ENCODE measurements around the gene SELENOM.

The SELENOM gene

GRCh38 chr22:31136155-31136554 is 28.8 kb upstream of the SELENOM start:
- H3K4me3 ChIP-seq (ENCODE audit: control insufficient read depth, low read depth, low read length), result no peak overlapping the region
- TF ChIP-seq CTCF (conservative IDR thresholded peaks at IDR 0.05; ENCODE audit: control insufficient read depth, insufficient read depth, low read depth, low read length), result no peak
- no peak for DNase-seq (ENCODE audit: low read depth)

GRCh38 chr22:31135706-31136105 is 28.3 kb upstream of the SELENOM start:
- H3K4me3 ChIP-seq (ENCODE audit: control insufficient read depth, low read depth, low read length), result no peak overlapping the region
- no peak for DNase-seq (ENCODE audit: low read depth)
- no peak for TF ChIP-seq CTCF (conservative IDR thresholded peaks at IDR 0.05; ENCODE audit: control insufficient read depth, insufficient read depth, low read depth, low read length)

- H3K4me3 ChIP-seq (ENCODE audit: control insufficient read depth, low read depth, low read length), result no peak overlapping the region
- TF ChIP-seq CTCF (conservative IDR thresholded peaks at IDR 0.05; ENCODE audit: control insufficient read depth, insufficient read depth, low read depth, low read length), result no peak
- no peak for DNase-seq (ENCODE audit: low read depth)
Observed at GRCh38 chr22:31134688-31135087, 27.3 kb upstream of the SELENOM start.

GRCh38 chr22:31133911-31134310 is 26.5 kb upstream of the SELENOM start:
- H3K4me3 ChIP-seq (ENCODE audit: control insufficient read depth, low read depth, low read length), result no peak overlapping the region
- DNase-seq (ENCODE audit: low read depth), result no peak
- no peak for TF ChIP-seq CTCF (conservative IDR thresholded peaks at IDR 0.05; ENCODE audit: control insufficient read depth, insufficient read depth, low read depth, low read length)

- no peak overlapping the region for H3K4me3 ChIP-seq (ENCODE audit: control insufficient read depth, low read depth, low read length)
- DNase-seq (ENCODE audit: low read depth), result no peak
- no peak for TF ChIP-seq CTCF (conservative IDR thresholded peaks at IDR 0.05; ENCODE audit: control insufficient read depth, insufficient read depth, low read depth, low read length)
Observed at GRCh38 chr22:31130873-31131272, 23.5 kb upstream of the SELENOM start.

GRCh38 chr22:31128156-31128555 is 20.8 kb upstream of the SELENOM start:
- H3K4me3 ChIP-seq (ENCODE audit: control insufficient read depth, low read depth, low read length), result no peak overlapping the region
- no peak for DNase-seq (ENCODE audit: low read depth)
- TF ChIP-seq CTCF (conservative IDR thresholded peaks at IDR 0.05; ENCODE audit: control insufficient read depth, insufficient read depth, low read depth, low read length), result no peak

- no peak overlapping the region for H3K4me3 ChIP-seq (ENCODE audit: control insufficient read depth, low read depth, low read length)
- no peak for TF ChIP-seq CTCF (conservative IDR thresholded peaks at IDR 0.05; ENCODE audit: control insufficient read depth, insufficient read depth, low read depth, low read length)
Observed at GRCh38 chr22:31127181-31127772, 19.9 kb upstream of the SELENOM start.

More at GRCh38 chr22:31127181-31127772, 19.9 kb upstream of the SELENOM start:
- no peak for DNase-seq (ENCODE audit: low read depth)
